Natural killer cell (primary cell): ENCODE results near the gene ABCC1. TPM values are rescaled to one million over a fixed set of nuclear protein-coding genes. Genes with fewer than 3 reads are reported as not detected.
"Not testable (repeated sequence)": the region's sequence is repeated elsewhere in the genome, so short reads cannot be mapped to it uniquely, and the experiment has no call there.

Experiments
- ATAC-seq, 3 donors: fragments of 150-1000 bp in 2 of 3; fragments of 200-7000 bp in 1 of 3; cut with Tn5 transposase; 1 replicate in 1 of 3; 2 replicates in 2 of 3; pipeline ENCODE4 v1.10.0; 2021; ENCODE audit warnings: mild to moderate bottlenecking in 2 of 3, moderate library complexity in 2 of 3
- DNase-seq, 2 donors: peaks; one replicate each; pipeline versions ENCODE4 v3.0.0 to v3.0.0-alpha.2; 2013 to 2021; ENCODE audit warnings: mixed read lengths in 1 of 2
- H3K27ac ChIP-seq: one replicate; pipeline ENCODE4 v1.5.1; 2013; ENCODE audit warnings: mild to moderate bottlenecking, low read length
- H3K27me3 ChIP-seq: one replicate; pipeline ENCODE4 v1.6.1; 2013; ENCODE audit warnings: low read length; ENCODE audit not compliant: control insufficient read depth, insufficient read depth
- H3K36me3 ChIP-seq: one replicate; pipeline ENCODE4 v1.6.1; 2013; ENCODE audit warnings: low read length; ENCODE audit not compliant: control insufficient read depth, insufficient read depth
- H3K4me1 ChIP-seq: one replicate; pipeline ENCODE4 v1.6.1; 2013; ENCODE audit warnings: low read length; ENCODE audit not compliant: control insufficient read depth, insufficient read depth
- H3K4me3 ChIP-seq: one replicate; pipeline ENCODE4 v1.5.1; 2013; ENCODE audit warnings: low read length
- H3K9me3 ChIP-seq: one replicate; pipeline ENCODE4 v1.6.1; 2013; ENCODE audit warnings: low read length; ENCODE audit not compliant: control insufficient read depth, insufficient read depth
- H3K27ac Mint-ChIP-seq, 2 donors: one replicate each; pipeline ENCODE4 v1.8.0; 2022; ENCODE audit warnings: mild to moderate bottlenecking in 2 of 2, mixed read lengths in 2 of 2, moderate library complexity in 1 of 2
- H3K27me3 Mint-ChIP-seq, 2 donors: one replicate each; pipeline ENCODE4 v1.8.0; 2022; ENCODE audit warnings: low read depth in 2 of 2, mixed read lengths in 2 of 2
- H3K36me3 Mint-ChIP-seq: one replicate; pipeline ENCODE4 v1.8.0; 2022; ENCODE audit warnings: mixed read lengths
- H3K4me1 Mint-ChIP-seq, 2 donors: one replicate each; pipeline ENCODE4 v1.8.0; 2022; ENCODE audit warnings: mixed read lengths in 2 of 2
- H3K4me3 Mint-ChIP-seq: one replicate; pipeline ENCODE4 v1.8.0; 2022; ENCODE audit warnings: mild to moderate bottlenecking, moderate library complexity, mixed read lengths
- H3K9me3 Mint-ChIP-seq, 2 donors: one replicate each; pipeline ENCODE4 v1.8.0; 2022; ENCODE audit warnings: mixed read lengths in 2 of 2
- CTCF ChIP-seq: fragments of 200-600 bp; IDR thresholded peaks from one replicate; pipeline ENCODE4 v1.8.0; 2022; ENCODE audit warnings: antibody characterized with exemption
- WGBS: methylation state at CpG from one replicate; pipeline ENCODE4 v1.1.7; 2013; ENCODE audit warnings: missing lambda C conversion rate; ENCODE audit not compliant: insufficient coverage; 5-methylcytosine and 5-hydroxymethylcytosine counted together
- intact Hi-C: fragments of 100-400 bp; cut with micrococcal nuclease; formaldehyde crosslinking; loops from one replicate; pipeline ENCODE4 v1.14.2; 2022
- total RNA-seq, 4 donors: library from RNA; stranded (reverse); fragments of 120-200 nt in 1 of 4; gene quantifications; one replicate each; pipeline versions ENCODE4 v1.2.3 to v1.2.4, GENCODE V29; 2013 to 2022

Gene ABCC1
- total RNA-seq, 3 donors from 2014 or later (not counting 1 experiment from before 2014, with no cell fraction given): 24.5 to 53.9 (median 27.9) TPM

DNA sequence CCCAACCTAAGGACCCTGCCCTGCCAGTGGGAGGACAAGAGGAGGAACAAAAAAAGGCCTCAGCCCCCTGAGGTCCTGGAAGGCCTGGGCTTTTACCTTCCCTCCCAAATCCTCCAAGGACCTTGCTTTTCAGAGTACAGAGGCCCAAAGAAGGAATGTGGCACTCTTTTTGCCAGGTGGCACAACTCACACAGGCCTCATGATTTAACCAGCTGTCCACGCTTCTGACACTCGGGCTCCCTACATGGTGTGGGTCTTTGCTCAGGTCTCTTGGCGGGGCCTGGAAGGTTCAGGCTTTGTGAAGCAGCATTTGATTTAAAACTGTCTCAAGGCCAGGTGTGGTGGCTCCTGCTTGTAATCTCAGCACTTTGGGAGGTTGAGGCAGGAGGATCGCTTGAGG is 153.3 kb downstream of the ABCC1 start:
- no peak for ATAC-seq
- H3K27ac ChIP-seq: no peak overlapping the region
- no peak overlapping the region for H3K4me3 Mint-ChIP-seq
- peaks cover 26% of the 10 kb centered on the region for H3K36me3 ChIP-seq
- peaks cover 0 to 5% of the 10 kb centered on the region in 2 donors for H3K4me1 Mint-ChIP-seq
- intact Hi-C loops: no loop called here
- H3K9me3 ChIP-seq: no peaks in the 10 kb centered on the region
- H3K4me1 ChIP-seq: no peaks in the 10 kb centered on the region
- TF ChIP-seq CTCF: no peak
- H3K27ac Mint-ChIP-seq: no peak overlapping the region
- H3K4me3 ChIP-seq: no peak overlapping the region
- no peaks in the 10 kb centered on the region for H3K27me3 ChIP-seq
- no peaks in the 10 kb centered on the region for H3K27me3 Mint-ChIP-seq
- 97% methylated on average over 4 of the region's 4 CpGs for WGBS
- no peaks in the 10 kb centered on the region for H3K9me3 Mint-ChIP-seq
- no peak for DNase-seq
- peaks cover 10% of the 10 kb centered on the region for H3K36me3 Mint-ChIP-seq

- H3K27me3 Mint-ChIP-seq, H3K27me3 ChIP-seq, H3K4me1 Mint-ChIP-seq, ATAC-seq, H3K4me3 ChIP-seq, H3K9me3 Mint-ChIP-seq, H3K4me1 ChIP-seq, H3K27ac ChIP-seq, H3K9me3 ChIP-seq, DNase-seq, H3K4me3 Mint-ChIP-seq, intact Hi-C loops, H3K27ac Mint-ChIP-seq: not testable (repeated sequence)
- peaks cover 27% of the 10 kb centered on the region for H3K36me3 ChIP-seq
- H3K36me3 Mint-ChIP-seq: peaks cover 10% of the 10 kb centered on the region
- 94% methylated on average over 13 of the region's 16 CpGs for WGBS
Measured at GRCh38 chr16:16104132-16104803, 154.9 kb downstream of the ABCC1 start.

DNA sequence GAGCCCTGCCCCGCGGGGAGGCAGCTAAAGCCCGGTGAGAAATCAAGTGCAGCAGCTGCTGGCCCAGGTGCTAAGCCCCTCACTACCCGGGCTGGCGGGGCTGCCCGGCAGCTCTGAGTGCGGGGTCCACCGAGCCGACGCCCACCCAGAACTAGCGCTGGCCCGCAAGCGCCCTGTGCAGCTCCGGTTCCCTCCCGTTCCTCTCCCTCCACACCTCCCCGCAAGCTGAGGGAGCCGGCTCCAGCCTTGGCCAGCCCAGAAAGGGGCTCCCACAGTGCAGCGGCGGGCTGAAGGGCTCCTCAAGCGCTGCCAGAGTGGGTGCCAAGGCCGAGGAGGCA is 155.4 kb downstream of the ABCC1 start:
- H3K27me3 Mint-ChIP-seq, intact Hi-C loops, DNase-seq, H3K4me1 Mint-ChIP-seq, ATAC-seq, H3K4me3 ChIP-seq, H3K27ac ChIP-seq, H3K27me3 ChIP-seq, H3K9me3 ChIP-seq, H3K9me3 Mint-ChIP-seq, H3K27ac Mint-ChIP-seq, H3K4me1 ChIP-seq, H3K4me3 Mint-ChIP-seq: not testable (repeated sequence)
- WGBS: 97% methylated on average over 21 of the region's 21 CpGs
- peaks cover 10% of the 10 kb centered on the region for H3K36me3 Mint-ChIP-seq
- peaks cover 27% of the 10 kb centered on the region for H3K36me3 ChIP-seq

DNA sequence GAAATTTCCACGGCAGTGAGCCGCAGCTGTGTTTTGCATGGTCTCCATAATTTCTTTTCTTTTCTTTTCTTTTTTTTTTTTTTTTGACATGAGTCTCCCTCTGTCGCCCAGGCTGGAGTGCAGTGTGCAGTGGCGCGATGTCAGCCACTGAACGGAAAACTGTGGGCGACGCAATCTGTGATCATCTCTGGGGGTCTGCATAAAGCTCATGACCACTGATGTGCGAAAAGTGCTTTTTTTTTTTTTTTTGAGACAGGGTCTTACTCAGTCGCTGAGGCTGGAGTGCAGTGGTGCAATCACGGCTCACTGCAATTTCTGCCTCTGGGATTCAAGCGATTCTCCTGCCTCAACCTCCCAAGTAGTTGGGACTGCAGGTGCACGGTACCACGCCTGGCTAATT is 156.2 kb downstream of the ABCC1 start:
- DNase-seq: no peak
- Mint-ChIP-seq H3K4me1 (no peaks in the 10 kb centered on the region), H3K27ac (no peak overlapping the region)

More for the DNA sequence above, 156.2 kb downstream of the ABCC1 start:
- no peaks in the 10 kb centered on the region for H3K27me3 ChIP-seq
- intact Hi-C loops: no loop called here
- no peak for TF ChIP-seq CTCF
- 94% methylated on average over 14 of the region's 14 CpGs for WGBS
- Mint-ChIP-seq H3K9me3 (no peaks in the 10 kb centered on the region), H3K4me3 (no peak overlapping the region), H3K36me3 (peaks cover 10% of the 10 kb centered on the region), H3K27me3 (no peaks in the 10 kb centered on the region)
- H3K36me3 ChIP-seq: peaks cover 28% of the 10 kb centered on the region
- no peak overlapping the region for H3K4me3 ChIP-seq
- no peaks in the 10 kb centered on the region for H3K9me3 ChIP-seq
- ATAC-seq: no peak
- H3K27ac ChIP-seq: no peak overlapping the region
- H3K4me1 ChIP-seq: no peaks in the 10 kb centered on the region
